GM12891 (cell line): Measurements from ENCODE around the gene EPB41.

ENCODE experiments used
- PAX5 ChIP-seq: IDR thresholded peaks from 2 replicates; pipeline ENCODE4 v1.6.1; 2011; ENCODE audit warnings: low read length, moderate library complexity, mild to moderate bottlenecking; ENCODE audit not compliant: insufficient read depth, severe bottlenecking
- POLR2A ChIP-seq: IDR thresholded peaks from 2 replicates; pipeline ENCODE4 v1.6.1; 2011; ENCODE audit warnings: low read depth, low read length, control low read depth
- POLR2AphosphoS5 ChIP-seq: IDR thresholded peaks from 2 replicates; pipeline ENCODE4 v1.6.1; 2011; ENCODE audit warnings: low read depth, low read length, control low read depth
- SPI1 ChIP-seq: IDR thresholded peaks from 2 replicates; pipeline ENCODE4 v1.6.1; 2011; ENCODE audit warnings: low read depth, low read length, control low read depth
- TAF1 ChIP-seq: IDR thresholded peaks from 2 replicates; pipeline ENCODE4 v1.6.1; 2011; ENCODE audit warnings: low read depth, low read length, control low read depth

DNA sequence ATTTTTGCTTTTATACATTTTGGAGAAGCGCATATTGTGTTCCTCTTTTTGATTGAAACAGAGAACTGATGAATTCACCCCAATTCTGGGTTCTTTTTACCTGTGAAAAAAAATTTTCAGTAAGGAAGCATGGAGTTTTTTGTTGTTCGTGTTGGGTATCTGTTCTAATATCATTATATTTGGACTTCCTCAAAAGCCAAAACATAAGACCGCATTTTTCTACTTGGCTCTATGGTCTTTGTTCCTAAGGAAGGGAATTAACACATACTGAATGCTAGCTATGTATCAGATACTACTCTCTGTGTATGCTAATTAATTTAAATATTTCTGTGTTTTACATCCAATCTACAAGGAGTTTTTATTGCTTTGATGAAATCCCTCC lies 12.9 kb downstream of the EPB41 start:
- no peak for TF ChIP-seq POLR2A
- no peak for TF ChIP-seq POLR2AphosphoS5
- no peak for TF ChIP-seq TAF1
- no peak for TF ChIP-seq PAX5
- TF ChIP-seq SPI1: no peak
